NOMO-1 (cell line): ENCODE measurements around the gene BCR.
"Not testable (repeated sequence)": the region's sequence is repeated elsewhere in the genome, so short reads cannot be mapped to it uniquely, and the experiment has no call there.

Experiments used
- DNase-seq, 2 experiments: peaks; one replicate each; lab custom pipeline; 2025; ENCODE audit not compliant: unreplicated experiment in 2 of 2; lab: John Stamatoyannopoulos, UW

The BCR gene

DNA sequence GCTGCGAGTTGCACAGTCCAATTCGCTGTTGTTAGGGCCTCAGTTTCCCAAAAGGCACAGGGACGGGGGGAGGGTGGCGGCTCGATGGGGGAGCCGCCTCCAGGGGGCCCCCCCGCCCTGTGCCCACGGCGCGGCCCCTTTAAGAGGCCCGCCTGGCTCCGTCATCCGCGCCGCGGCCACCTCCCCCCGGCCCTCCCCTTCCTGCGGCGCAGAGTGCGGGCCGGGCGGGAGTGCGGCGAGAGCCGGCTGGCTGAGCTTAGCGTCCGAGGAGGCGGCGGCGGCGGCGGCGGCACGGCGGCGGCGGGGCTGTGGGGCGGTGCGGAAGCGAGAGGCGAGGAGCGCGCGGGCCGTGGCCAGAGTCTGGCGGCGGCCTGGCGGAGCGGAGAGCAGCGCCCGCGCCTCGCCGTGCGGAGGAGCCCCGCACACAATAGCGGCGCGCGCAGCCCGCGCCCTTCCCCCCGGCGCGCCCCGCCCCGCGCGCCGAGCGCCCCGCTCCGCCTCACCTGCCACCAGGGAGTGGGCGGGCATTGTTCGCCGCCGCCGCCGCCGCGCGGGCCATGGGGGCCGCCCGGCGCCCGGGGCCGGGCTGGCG, at the start of gene BCR:
BCR (plus strand) TSS at position 209 of the 592 bp plus-strand sequence. CDS start 452 bp downstream, outside the sequence.
- DNase-seq, result peak; percentile 51 to 63

GRCh38 chr22:23130697-23131096, 49.6 kb upstream of the BCR start:
- no peak for DNase-seq

GRCh38 chr22:23131931-23132330, 48.4 kb upstream of the BCR start:
- DNase-seq, result no peak

- DNase-seq, result no peak
Measured at GRCh38 chr22:23132376-23133091, 47.8 kb upstream of the BCR start.

DNA sequence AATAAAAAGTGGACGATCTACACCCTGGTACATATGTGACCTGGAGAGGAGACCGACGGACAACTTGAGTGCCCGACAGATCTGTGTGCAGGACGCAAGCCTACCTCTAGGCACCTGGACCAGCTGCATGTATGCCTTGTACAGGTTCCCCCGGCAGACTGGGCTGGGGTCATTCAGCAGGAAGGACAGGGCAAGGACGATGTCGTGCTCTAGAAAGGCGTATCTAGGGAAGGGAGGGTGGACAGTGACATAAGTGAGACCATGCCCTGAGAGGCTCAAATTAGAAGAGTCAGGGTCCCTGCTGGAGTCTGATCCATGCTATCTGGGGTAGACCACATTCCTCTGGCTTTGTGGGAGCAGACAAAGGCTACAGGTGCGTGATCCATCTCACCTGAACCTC, 46.4 kb upstream of the BCR start:
- no peak for DNase-seq

DNA sequence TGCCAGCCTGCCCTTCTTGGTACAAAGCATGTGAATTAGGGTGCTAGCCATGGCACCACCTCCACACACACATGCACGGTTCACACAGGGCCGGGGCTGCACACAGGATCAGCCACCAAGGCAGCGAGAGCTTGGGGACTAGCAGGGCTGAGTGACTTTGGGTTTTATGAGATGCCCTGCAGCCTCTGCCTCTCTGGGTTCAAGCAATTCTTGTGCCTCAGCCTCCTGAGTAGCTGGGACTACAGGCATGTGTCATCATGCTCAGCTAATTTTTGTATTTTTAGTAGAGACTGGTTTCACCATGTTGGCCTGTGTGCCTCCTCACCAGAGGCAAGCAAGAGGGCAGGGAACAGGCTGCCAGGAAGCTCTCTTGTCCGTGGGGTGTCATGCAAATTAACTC, 43.3 kb upstream of the BCR start:
- DNase-seq, result not testable (repeated sequence)

- DNase-seq, result no peak
Measured at GRCh38 chr22:23137468-23137867, 42.8 kb upstream of the BCR start.

- peak; percentile 69 to 84 for DNase-seq
Measured at GRCh38 chr22:23137905-23138561, 42.3 kb upstream of the BCR start.

- DNase-seq, result no peak
Measured at GRCh38 chr22:23138584-23139435, 41.5 kb upstream of the BCR start.

DNA sequence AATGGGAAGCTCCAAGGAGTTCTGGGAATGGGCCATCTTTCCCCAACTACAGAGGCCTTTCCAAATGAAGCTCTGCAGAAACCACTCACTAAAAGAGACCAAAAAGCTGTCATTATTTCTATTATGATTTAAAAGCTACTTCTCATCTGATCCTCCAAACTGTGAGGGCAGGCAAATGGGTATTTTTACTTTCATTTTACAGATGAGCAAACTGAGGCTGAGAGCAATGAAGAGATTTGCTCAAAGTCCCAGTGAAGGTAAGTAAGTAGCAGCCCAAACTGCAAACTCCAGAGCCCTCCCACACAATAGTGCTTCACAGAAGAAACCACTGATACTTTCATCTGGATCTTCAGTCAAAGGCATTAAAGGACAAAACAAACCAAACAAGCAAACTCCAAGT, 39.9 kb upstream of the BCR start:
- DNase-seq, result no peak

DNA sequence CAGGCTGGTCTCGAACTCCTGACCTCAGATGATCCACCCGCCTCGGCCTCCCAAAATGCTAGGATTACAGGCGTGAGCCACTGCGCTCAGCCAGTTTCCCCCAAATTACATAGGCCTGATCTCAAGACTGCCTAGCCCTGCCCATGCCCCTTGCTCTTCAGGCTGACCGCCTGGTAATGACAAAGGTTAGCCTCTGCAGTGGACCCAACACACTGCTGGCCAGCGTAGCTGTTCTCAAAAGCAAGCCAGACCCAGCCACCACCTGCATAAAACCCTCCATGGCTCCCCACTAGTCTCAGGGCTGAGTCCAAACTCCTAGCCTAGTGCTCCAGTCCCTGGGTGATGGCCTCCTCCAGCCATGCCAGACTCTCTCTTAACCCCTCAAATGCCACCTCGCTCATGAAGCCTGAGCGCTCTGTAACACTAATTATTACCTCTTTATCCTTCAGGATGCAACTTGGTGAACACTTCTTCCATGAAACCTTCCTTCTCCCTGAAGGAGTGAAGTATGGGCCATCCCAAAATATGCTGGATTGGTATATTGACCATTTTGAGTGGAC, 37.7 kb upstream of the BCR start:
- no peak for DNase-seq

- DNase-seq, result no peak
Measured at GRCh38 chr22:23143119-23143518, 37.2 kb upstream of the BCR start.

- no peak for DNase-seq
Measured at GRCh38 chr22:23144432-23144831, 35.9 kb upstream of the BCR start.

DNA sequence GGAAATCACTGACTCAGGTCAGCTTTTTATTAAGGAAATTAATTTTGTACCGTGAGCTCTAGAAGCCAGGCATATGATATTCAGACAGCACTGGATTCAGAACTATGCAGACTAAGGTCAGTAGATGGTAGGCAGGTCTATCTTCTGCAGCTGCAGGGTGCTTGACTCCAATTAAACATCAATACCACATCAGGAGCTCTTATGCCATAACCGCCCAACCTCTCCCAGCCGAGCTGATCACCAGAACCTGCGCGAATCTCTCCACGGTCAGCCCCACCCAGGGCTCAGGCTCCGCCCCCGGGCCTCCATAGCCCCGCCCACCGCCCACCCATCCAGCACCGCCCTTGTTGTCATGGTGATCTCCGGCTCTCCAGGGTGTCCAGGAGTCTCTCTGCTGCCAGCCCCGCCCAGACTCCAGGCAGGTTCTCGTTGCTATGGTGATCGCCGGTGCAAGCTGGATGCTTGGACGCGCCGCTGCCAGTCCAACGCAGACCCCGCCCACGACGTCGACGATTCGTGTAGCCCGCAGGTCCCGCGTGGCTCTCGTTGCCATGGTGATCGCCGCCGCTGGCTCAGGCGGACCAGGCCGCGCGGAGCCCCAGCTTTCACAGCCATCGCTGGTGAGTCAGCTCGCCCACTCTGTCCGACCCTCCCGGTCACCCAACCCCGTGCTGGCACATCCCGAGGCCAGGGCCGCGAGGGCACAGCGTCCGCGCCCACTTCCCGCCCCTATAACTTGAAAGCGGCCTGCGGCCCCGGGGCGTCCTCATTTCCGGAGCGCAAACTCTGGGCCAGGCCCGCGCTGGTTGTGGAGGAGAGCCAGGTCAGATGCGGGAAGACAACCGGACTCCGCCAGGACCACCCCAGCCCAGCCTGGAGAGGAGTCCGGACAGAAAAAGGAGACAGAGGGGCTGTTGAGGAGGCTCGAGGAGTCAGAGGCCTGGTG, 35.1 kb upstream of the BCR start, which contains the start of gene RAB36:
RAB36 (plus strand) TSS at position 546 of the 946 bp plus-strand sequence. CDS start 1,140 bp downstream, outside the sequence.
- DNase-seq, result peak; percentile 55 to 61

GRCh38 chr22:23145878-23146470, 34.3 kb upstream of the BCR start:
- no peak for DNase-seq

GRCh38 chr22:23146478-23147205, 33.7 kb upstream of the BCR start:
- DNase-seq, result no peak

GRCh38 chr22:23147617-23148387, 32.5 kb upstream of the BCR start:
- DNase-seq, result no peak

- no peak for DNase-seq
Measured at GRCh38 chr22:23149743-23150238, 30.5 kb upstream of the BCR start.
